K562 (cell line): ENCODE results near the gene TAS2R10. TPM values are rescaled to one million over a fixed set of nuclear protein-coding genes. Genes with fewer than 3 reads are reported as not detected.

Source experiments
- ATAC-seq: fragments of 200-7000 bp; cut with Tn5 transposase; 3 replicates; pipeline ENCODE4 v1.9.1; 2020; ENCODE audit warnings: moderate library complexity
- BruUV-seq: library from RNA; stranded (reverse); fragments of 400-500 nt; replicated peaks from 2 replicates; lab custom pipeline; 2021; lab: Mats Ljungman, UMichigan
- CTCF ChIA-PET: fragments of 300-600 bp; formaldehyde crosslinking; extraction: SDS; loops from one replicate; lab custom pipeline; 2021; ENCODE audit warnings: low intra/inter-chr PET ratio; lab: Yijun Ruan, JAX
- POLR2A ChIA-PET: fragments of 300-600, 350-650 bp; sonication (Branson Sonifier 250); formaldehyde crosslinking; extraction: SDS; loops from one replicate; lab custom pipeline; 2021; ENCODE audit warnings: antibody characterized with exemption, inconsistent platforms; lab: Yijun Ruan, JAX
- DNase-seq, 4 experiments: peaks; one replicate each; pipeline versions ENCODE4 v3.0.0 to v3.0.0-alpha.2; 2011 to 2018; ENCODE audit warnings: low spot score in 3 of 4, mixed read lengths in 3 of 4; ENCODE audit errors: extremely low read depth in 1 of 4
- FAIRE-seq: peaks from 2 replicates; lab custom pipeline; 2011; peaks lifted over from hg19 to GRCh38; lab: Jason Lieb, UNC
- H2AFZ ChIP-seq: 2 replicates; pipeline ENCODE4 v1.6.0; 2011; ENCODE audit warnings: low read depth, low read length, control low read depth, inconsistent platforms
- H3K27ac ChIP-seq: fragments of 200-600 bp; 3 replicates; pipeline ENCODE4 v1.8.0; 2011; ENCODE audit warnings: low read depth, mild to moderate bottlenecking, control low read depth, inconsistent platforms, low read length, moderate library complexity, mixed read lengths; ENCODE audit errors: extremely low read depth
- H3K27me3 ChIP-seq, 2 experiments: fragments of 300-600 bp in 1 of 2; 2 replicates in 1 of 2; 3 replicates in 1 of 2; pipeline versions ENCODE4 v1.6.0 to v1.8.0; 2011; ENCODE audit warnings: inconsistent platforms in 2 of 2, low read length in 2 of 2, mild to moderate bottlenecking in 1 of 2, mixed read lengths in 1 of 2, moderate library complexity in 1 of 2; ENCODE audit not compliant: control insufficient read depth in 2 of 2, insufficient read depth in 2 of 2
- H3K36me3 ChIP-seq: fragments of 300-600 bp; 3 replicates; pipeline ENCODE4 v1.8.0; 2011; ENCODE audit warnings: mild to moderate bottlenecking, low read length, inconsistent platforms; ENCODE audit not compliant: control insufficient read depth, insufficient read depth
- H3K4me1 ChIP-seq, 2 experiments: fragments of 200-600 bp in 1 of 2; replicated peaks in 1 of 2; 2 replicates in 1 of 2; 3 replicates in 1 of 2; pipeline versions ENCODE4 v1.5.1 to v1.8.0; 2011; ENCODE audit warnings: inconsistent platforms in 2 of 2, low read length in 2 of 2, mild to moderate bottlenecking in 1 of 2, mixed read lengths in 1 of 2, moderate library complexity in 1 of 2; ENCODE audit not compliant: control insufficient read depth in 2 of 2, insufficient read depth in 2 of 2
- H3K4me2 ChIP-seq: 2 replicates; pipeline ENCODE4 v1.6.1; 2011; ENCODE audit warnings: low read length, control low read depth, inconsistent platforms, mixed read lengths; ENCODE audit not compliant: insufficient read depth
- H3K4me3 ChIP-seq: fragments of 200-600 bp; sonication (generic), shearing (Covaris generic); 2 replicates; pipeline ENCODE4 v1.5.1; 2016; ENCODE audit warnings: control low read depth, inconsistent platforms
- H3K79me2 ChIP-seq: fragments of 200-600 bp; 3 replicates; pipeline ENCODE4 v1.8.0; 2011; ENCODE audit warnings: low read length, inconsistent platforms; ENCODE audit not compliant: control insufficient read depth, insufficient read depth
- H3K9ac ChIP-seq, 2 experiments: 2 replicates each; pipeline versions ENCODE4 v1.6.0 to v1.6.1; 2011; ENCODE audit warnings: low read depth in 2 of 2, low read length in 2 of 2, control low read depth in 1 of 2, inconsistent platforms in 1 of 2, mild to moderate bottlenecking in 1 of 2, mixed read lengths in 1 of 2; ENCODE audit not compliant: insufficient read depth in 1 of 2
- H3K9me1 ChIP-seq: one replicate; pipeline ENCODE4 v1.6.0; 2011; ENCODE audit warnings: inconsistent platforms, mild to moderate bottlenecking, low read length, moderate library complexity; ENCODE audit not compliant: control insufficient read depth, insufficient read depth
- H3K9me3 ChIP-seq: replicated peaks from 2 replicates; pipeline ENCODE4 v1.5.1; 2011; ENCODE audit warnings: low read depth, low read length, inconsistent platforms; ENCODE audit not compliant: control insufficient read depth, insufficient read depth
- H4K20me1 ChIP-seq: replicated peaks from 2 replicates; pipeline ENCODE4 v1.6.1; 2011; ENCODE audit warnings: low read length, inconsistent platforms, mixed read lengths; ENCODE audit not compliant: control insufficient read depth, insufficient read depth
- CREM ChIP-seq: IDR thresholded peaks from 2 replicates; pipeline ENCODE4 v1.6.1; 2014; ENCODE audit warnings: antibody characterized with exemption, low read depth
- RBM15 ChIP-seq: fragments of 200-400 bp; formaldehyde crosslinking; IDR thresholded peaks from 2 replicates; pipeline ENCODE4 v1.6.1; 2018; ENCODE audit warnings: mild to moderate bottlenecking, low read length, moderate library complexity; ENCODE audit not compliant: insufficient read depth
- TEAD2 ChIP-seq: fragments of 450-650 bp; IDR thresholded peaks from 2 replicates; pipeline ENCODE4 v1.6.1; 2016; ENCODE audit warnings: missing genetic modification characterization, control low read depth, missing compliant biosample characterization
- ZNF57 ChIP-seq: fragments of 450-650 bp; formaldehyde crosslinking; IDR thresholded peaks from 2 replicates; pipeline ENCODE4 v1.4.0; 2020; ENCODE audit warnings: mild to moderate bottlenecking, moderate library complexity
- WGBS: fragments of 100-300 bp; shearing (Covaris generic); methylation state at CpG from one replicate; pipeline ENCODE4 v1.1.6; 2016; ENCODE audit warnings: low coverage, mixed read lengths; ENCODE audit not compliant: insufficient coverage; ENCODE audit errors: missing lambda C conversion rate; 5-methylcytosine and 5-hydroxymethylcytosine counted together
- in situ Hi-C: fragments of 300-500 bp; cut with MboI; formaldehyde crosslinking; loops from 4 replicates; pipeline ENCODE4 v1.15.0; 2018; ENCODE audit warnings: inconsistent platforms, mixed read lengths
- intact Hi-C: fragments of 100-400 bp; cut with micrococcal nuclease; formaldehyde crosslinking; loops from 2 replicates; pipeline ENCODE4 v1.14.2; 2022
- polyA plus RNA-seq, 8 experiments: library from polyadenylated mRNA; depleted of rRNA in 4 of 8; stranded (reverse) in 5 of 8; unstranded in 3 of 8; fragments of >200 nt; fragmentation: Nextera tagmentation in 2 of 8; fragmentation: Illumina TruSeq in 1 of 8; extraction: Ambion mirVana in 2 of 8; extraction: Trizol in 1 of 8; gene quantifications; 2 replicates each; pipeline versions ENCODE4 v1.2.1 to v1.2.3, GENCODE V29; 2011 to 2014; ENCODE audit warnings: inconsistent platforms in 1 of 8, missing spikeins in 1 of 8
- total RNA-seq, 7 experiments: library from RNA; depleted of rRNA in 6 of 7; stranded (reverse); fragments of >200 nt in 6 of 7; fragmentation: Illumina TruSeq in 2 of 7; extraction: Trizol in 2 of 7; gene quantifications; 2 replicates each; pipeline versions ENCODE4 v1.2.1 to v1.2.3, GENCODE V29; 2011 to 2021; ENCODE audit warnings: low replicate concordance in 1 of 7

Gene TAS2R10
- total and polyA plus RNA-seq, 9 of the 15 experiments (the other 6 are each of a cell fraction or from before 2014, with no cell fraction given) = 0.22 to 0.51 TPM; not detected in 7

DNA sequence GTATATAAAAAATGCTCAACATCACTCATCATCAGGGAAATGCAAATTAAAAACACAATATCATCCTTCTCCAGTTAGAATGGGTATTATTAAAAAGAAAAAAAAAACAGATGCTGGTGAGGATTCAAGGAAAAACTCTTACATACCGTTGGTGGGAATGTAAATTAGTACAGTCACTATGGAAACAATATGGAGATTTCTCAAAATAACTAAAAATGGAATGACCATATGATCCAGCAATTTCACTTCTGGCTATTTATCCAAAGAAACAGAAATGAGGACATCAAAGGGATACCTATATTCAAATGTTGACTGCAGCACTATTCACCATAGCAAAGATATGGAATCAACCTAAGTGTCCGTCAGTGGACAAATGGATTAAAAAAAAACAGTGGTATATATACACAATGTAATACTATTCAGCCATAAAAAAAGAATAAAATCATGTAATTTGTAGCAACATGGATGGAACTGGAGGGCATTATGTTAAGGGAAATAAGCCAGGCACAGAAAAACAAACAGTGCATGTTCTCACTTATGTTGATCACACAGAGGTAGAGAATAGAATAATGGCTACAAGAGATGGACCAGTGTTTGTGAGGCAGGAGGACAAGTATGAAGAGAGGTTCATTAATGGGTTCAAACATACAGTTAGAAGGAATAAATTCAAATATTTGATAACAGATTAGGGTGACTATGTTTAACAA is 37.5 kb upstream of the TAS2R10 start:
- no peaks in the 10 kb centered on the region for H4K20me1 ChIP-seq
- H3K4me3 ChIP-seq = no peak overlapping the region
- no peak for ATAC-seq
- no peak for FAIRE-seq
- H3K27ac ChIP-seq = no peak overlapping the region
- DNase-seq = no peak
- intact Hi-C loops = no loop called here
- H3K4me1 ChIP-seq = no peaks in the 10 kb centered on the region
- TF ChIP-seq TEAD2 (tag) (no peak), RBM15 (no peak), CREM (no peak)
- H3K4me2 ChIP-seq = no peak overlapping the region
- no peaks in the 10 kb centered on the region for H3K27me3 ChIP-seq
- H3K9ac ChIP-seq = no peak overlapping the region
- POLR2A ChIA-PET = no interaction called here
- BruUV-seq = no TSS peak
- 50% methylated on average over 2 of the region's 2 CpGs for WGBS
- no peaks in the 10 kb centered on the region for H3K36me3 ChIP-seq
- in situ Hi-C loops = no loop called here
- no peaks in the 10 kb centered on the region for H3K79me2 ChIP-seq
- H2AFZ ChIP-seq = no peak overlapping the region
- H3K9me1 ChIP-seq = no peaks in the 10 kb centered on the region
- CTCF ChIA-PET = no interaction called here
- H3K9me3 ChIP-seq = no peaks in the 10 kb centered on the region

DNA sequence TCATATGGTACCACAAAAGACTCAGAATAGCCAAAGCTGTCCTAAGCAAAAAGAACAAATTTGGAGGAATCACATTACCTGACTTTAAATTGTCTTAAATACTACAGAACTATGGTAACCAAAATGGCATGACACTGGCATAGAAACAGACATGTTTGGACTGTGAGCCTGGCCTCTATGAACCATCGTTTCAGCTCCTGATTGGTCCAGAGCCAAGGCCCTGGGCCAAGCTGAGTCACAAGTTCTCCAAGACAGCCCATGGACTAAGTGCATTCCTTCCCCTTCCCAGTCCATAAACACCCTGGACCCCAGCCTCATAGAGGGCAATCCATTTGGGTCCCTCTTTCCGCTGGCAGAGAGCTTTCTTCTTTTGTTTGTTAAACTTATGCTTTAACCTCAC is 35.2 kb upstream of the TAS2R10 start:
- no peaks in the 10 kb centered on the region for H3K27me3 ChIP-seq
- FAIRE-seq (no peak), DNase-seq (no peak), ATAC-seq (no peak)
- no peaks in the 10 kb centered on the region for H3K4me1 ChIP-seq
- no peaks in the 10 kb centered on the region; the same call in 1 of the 2 replicates for H3K9me3 ChIP-seq
- no peaks in the 10 kb centered on the region for H3K79me2 ChIP-seq
- TF ChIP-seq ZNF57 = no peak
- H3K27ac ChIP-seq = no peak overlapping the region
- H3K4me3 ChIP-seq = no peak overlapping the region
- H3K4me2 ChIP-seq = no peak overlapping the region
- ChIA-PET CTCF (no interaction called here), POLR2A (no interaction called here)
- H3K36me3 ChIP-seq = no peaks in the 10 kb centered on the region
- H3K9me1 ChIP-seq = no peaks in the 10 kb centered on the region
- H2AFZ ChIP-seq = no peak overlapping the region
- no peak overlapping the region for H3K9ac ChIP-seq
- H4K20me1 ChIP-seq = no peaks in the 10 kb centered on the region
- in situ Hi-C loops = no loop called here
- intact Hi-C loops = no loop called here
- no TSS peak for BruUV-seq
- WGBS = 0% methylated on average over 1 of the region's 2 CpGs
